Liver (tissue), 9 donors: Measurements from ENCODE around the gene NT5M. TPM values are rescaled to one million over a fixed set of nuclear protein-coding genes. Genes with fewer than 3 reads are reported as not detected.

ENCODE experiments used
- DNase-seq: peaks from one replicate; pipeline ENCODE4 v3.0.0-alpha.2; 2017; ENCODE audit warnings: low spot score
- H3K27ac ChIP-seq, 2 donors: one replicate each; pipeline ENCODE4 v1.7.0; 2013; ENCODE audit warnings: inconsistent platforms in 2 of 2, low read length in 2 of 2, control low read depth in 1 of 2, low read depth in 1 of 2, mild to moderate bottlenecking in 1 of 2
- H3K27me3 ChIP-seq, 4 donors: one replicate each; pipeline versions ENCODE4 v1.6.1 to v1.7.0; 2013; ENCODE audit warnings: low read length in 3 of 4, inconsistent platforms in 1 of 4, mild to moderate bottlenecking in 1 of 4, moderate library complexity in 1 of 4; ENCODE audit not compliant: control insufficient read depth in 4 of 4, insufficient read depth in 4 of 4
- H3K36me3 ChIP-seq, 4 donors: one replicate each; pipeline versions ENCODE4 v1.6.1 to v1.7.0; 2013; ENCODE audit warnings: low read length in 3 of 4, mild to moderate bottlenecking in 3 of 4, low read depth in 1 of 4, moderate library complexity in 1 of 4; ENCODE audit not compliant: control insufficient read depth in 4 of 4, insufficient read depth in 3 of 4
- H3K4me1 ChIP-seq, 4 donors: one replicate each; pipeline versions ENCODE4 v1.6.1 to v1.7.0; 2013; ENCODE audit warnings: low read length in 3 of 4, mild to moderate bottlenecking in 3 of 4, moderate library complexity in 1 of 4; ENCODE audit not compliant: control insufficient read depth in 4 of 4, insufficient read depth in 4 of 4
- H3K4me3 ChIP-seq, 3 donors: one replicate each; pipeline versions ENCODE4 v1.6.1 to v1.7.0; 2013; ENCODE audit warnings: low read length in 3 of 3, control low read depth in 1 of 3, low read depth in 1 of 3, mild to moderate bottlenecking in 1 of 3
- H3K9ac ChIP-seq, 2 donors: one replicate each; pipeline ENCODE4 v1.7.0; 2013; ENCODE audit warnings: low read length in 2 of 2, mild to moderate bottlenecking in 2 of 2, moderate library complexity in 2 of 2, control low read depth in 1 of 2, low read depth in 1 of 2
- H3K9me3 ChIP-seq, 4 donors: one replicate each; pipeline versions ENCODE4 v1.6.1 to v1.7.0; 2013; ENCODE audit warnings: low read length in 3 of 4; ENCODE audit not compliant: control insufficient read depth in 4 of 4
- ATF3 ChIP-seq: IDR thresholded peaks from 2 replicates; pipeline ENCODE4 v1.6.1; 2016; ENCODE audit warnings: antibody characterized with exemption
- EGR1 ChIP-seq, 2 donors: IDR thresholded peaks; 2 replicates each; pipeline ENCODE4 v1.6.1; 2016 to 2018; ENCODE audit warnings: antibody characterized with exemption in 2 of 2, low read depth in 2 of 2
- FOXA1 ChIP-seq: IDR thresholded peaks from 2 replicates; pipeline ENCODE4 v1.6.1; 2016; ENCODE audit warnings: antibody characterized with exemption
- FOXA2 ChIP-seq: IDR thresholded peaks from 2 replicates; pipeline ENCODE4 v1.6.1; 2016; ENCODE audit warnings: antibody characterized with exemption
- GABPA ChIP-seq, 2 donors: IDR thresholded peaks in 1 of 2; conservative IDR thresholded peaks in 1 of 2; 2 replicates each; pipeline ENCODE4 v1.6.1; 2016; ENCODE audit warnings: antibody characterized with exemption in 2 of 2, mild to moderate bottlenecking in 1 of 2, moderate library complexity in 1 of 2
- HNF4A ChIP-seq, 2 donors: conservative IDR thresholded peaks; 2 replicates each; pipeline ENCODE4 v1.6.1; 2016; ENCODE audit warnings: antibody characterized with exemption in 2 of 2, mild to moderate bottlenecking in 2 of 2
- HNF4G ChIP-seq: IDR thresholded peaks from 2 replicates; pipeline ENCODE4 v1.6.1; 2016; ENCODE audit warnings: antibody characterized with exemption
- JUND ChIP-seq, 2 donors: IDR thresholded peaks; 2 replicates each; pipeline ENCODE4 v1.6.1; 2016; ENCODE audit warnings: antibody characterized with exemption in 2 of 2
- MAX ChIP-seq: IDR thresholded peaks from 2 replicates; pipeline ENCODE4 v1.6.1; 2016; ENCODE audit warnings: antibody characterized with exemption
- NR2F2 ChIP-seq: IDR thresholded peaks from 2 replicates; pipeline ENCODE4 v1.6.1; 2016; ENCODE audit warnings: antibody characterized with exemption
- RAD21 ChIP-seq, 2 donors: IDR thresholded peaks; 2 replicates each; pipeline ENCODE4 v1.6.1; 2016; ENCODE audit warnings: antibody characterized with exemption in 2 of 2, mild to moderate bottlenecking in 2 of 2
- REST ChIP-seq: IDR thresholded peaks from 2 replicates; pipeline ENCODE4 v1.6.1; 2016; ENCODE audit warnings: antibody characterized with exemption, mild to moderate bottlenecking
- RXRA ChIP-seq, 2 donors: IDR thresholded peaks; 2 replicates each; pipeline ENCODE4 v1.6.1; 2017 to 2018; ENCODE audit warnings: antibody characterized with exemption in 2 of 2, mild to moderate bottlenecking in 1 of 2
- SP1 ChIP-seq: IDR thresholded peaks from 2 replicates; pipeline ENCODE4 v1.6.1; 2018; ENCODE audit warnings: antibody characterized with exemption, mild to moderate bottlenecking
- TAF1 ChIP-seq: conservative IDR thresholded peaks from 2 replicates; pipeline ENCODE4 v1.6.1; 2016; ENCODE audit warnings: antibody characterized with exemption, mild to moderate bottlenecking
- YY1 ChIP-seq: IDR thresholded peaks from 2 replicates; pipeline ENCODE4 v1.6.1; 2016; ENCODE audit warnings: antibody characterized with exemption, mild to moderate bottlenecking
- ZBTB33 ChIP-seq: IDR thresholded peaks from 2 replicates; pipeline ENCODE4 v1.6.1; 2016; ENCODE audit warnings: antibody characterized with exemption
- WGBS: extraction: QIAGEN DNeasy Blood & Tissue Kit; methylation state at CpG from one replicate; pipeline ENCODE4 v1.1.7; 2013; 5-methylcytosine and 5-hydroxymethylcytosine counted together
- polyA plus RNA-seq, 2 donors: library from polyadenylated mRNA; stranded (reverse) in 1 of 2; unstranded in 1 of 2; fragments of 200-250 nt in 1 of 2; fragments of >200 nt in 1 of 2; fragmentation: Nextera tagmentation in 1 of 2; extraction: Ambion mirVana in 1 of 2; gene quantifications; one replicate each; pipeline versions ENCODE4 v1.2.1 to v1.2.3, GENCODE V29; 2013 to 2015
- total RNA-seq, 2 donors: library from RNA; depleted of rRNA; stranded (reverse); fragments of >200 nt; gene quantifications; one replicate each; pipeline ENCODE4 v1.2.3, GENCODE V29; 2014
- TF ChIP-seq, protein P1 (sequence below): fragments of 150-350 bp; IDR thresholded peaks from 2 replicates; pipeline ENCODE4 v1.5.1; 2017; ENCODE audit warnings: improper control_type of control experiment, low read depth, low read length; ENCODE audit not compliant: missing input control
- donor health status: healthy.
- donor health status: healthy.
- donor health status: healthy.
- donor health status: healthy.
- donor health status: healthy.

Gene NT5M
- total and polyA plus RNA-seq, 4 donors: 0.42 to 7.9 (median 0.66) TPM

- TF ChIP-seq REST (no peak), JUND (IDR thresholded peaks at IDR 0.05) (no peak)
- Histone ChIP-seq H3K27ac (no peak overlapping the region), H3K4me1 (peaks cover 0 to 1% (median 0%) of the 10 kb centered on the region in 4 donors), H3K27me3 (no peaks in the 10 kb centered on the region), H3K4me3 (no peak overlapping the region), H3K36me3 (no peaks in the 10 kb centered on the region), H3K9me3 (no peaks in the 10 kb centered on the region), H3K9ac (no peak overlapping the region)
- no peak for DNase-seq
- 76% methylated on average over 14 of the region's 14 CpGs for WGBS
Measured at GRCh38 chr17:17349724-17350106, 46.5 kb downstream of the NT5M start.

DNA sequence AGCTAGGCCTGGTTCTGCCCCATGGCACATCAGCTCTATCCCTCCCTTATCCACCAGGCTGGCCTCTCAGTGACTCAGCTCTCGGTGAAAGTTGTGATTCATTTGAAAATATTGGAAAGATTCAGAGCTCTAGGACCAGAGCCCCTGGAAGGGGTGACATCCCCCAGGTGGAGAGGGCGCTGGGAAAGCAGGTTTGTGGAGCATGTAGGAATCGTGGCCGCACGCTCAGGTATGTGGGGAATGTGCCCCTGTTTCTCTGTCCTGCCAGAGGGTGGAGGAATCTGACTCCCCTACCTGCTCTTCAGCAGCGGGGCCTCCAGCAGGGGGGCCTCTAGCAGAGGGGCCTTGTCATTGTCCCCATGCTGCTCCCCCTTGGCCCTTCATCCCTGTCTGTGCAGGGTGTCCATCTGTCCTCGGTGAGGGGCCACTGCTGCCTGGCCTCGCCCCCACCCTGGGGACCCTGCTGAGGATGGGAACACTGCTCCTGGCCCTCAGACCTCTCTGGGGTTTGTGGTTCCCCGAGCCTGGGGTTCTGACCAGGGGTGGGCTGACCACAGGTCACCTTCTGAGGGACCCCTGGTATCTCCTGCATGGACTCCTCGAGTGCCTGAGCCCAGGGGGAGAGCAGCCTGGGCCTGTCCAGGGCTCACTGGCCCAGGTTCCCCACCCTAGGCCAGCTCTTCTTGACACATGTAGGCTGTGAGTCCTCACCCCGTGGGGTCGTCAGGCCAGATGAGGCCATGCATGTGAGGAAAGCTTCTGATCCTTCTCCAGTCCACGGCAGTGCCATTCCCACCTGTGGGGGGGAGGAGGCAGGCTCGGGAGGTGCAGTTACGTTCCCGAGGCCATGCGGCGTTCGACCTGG lies 47.5 kb downstream of the NT5M start:
- no peaks in the 10 kb centered on the region for H3K36me3 ChIP-seq
- H3K4me1 ChIP-seq: peaks cover 0 to 1% (median 0%) of the 10 kb centered on the region in 4 donors
- no peak overlapping the region for H3K4me3 ChIP-seq
- no peak for DNase-seq
- no peak overlapping the region for H3K9ac ChIP-seq
- no peaks in the 10 kb centered on the region for H3K27me3 ChIP-seq
- H3K27ac ChIP-seq: no peak overlapping the region
- TF ChIP-seq, protein P1, sequence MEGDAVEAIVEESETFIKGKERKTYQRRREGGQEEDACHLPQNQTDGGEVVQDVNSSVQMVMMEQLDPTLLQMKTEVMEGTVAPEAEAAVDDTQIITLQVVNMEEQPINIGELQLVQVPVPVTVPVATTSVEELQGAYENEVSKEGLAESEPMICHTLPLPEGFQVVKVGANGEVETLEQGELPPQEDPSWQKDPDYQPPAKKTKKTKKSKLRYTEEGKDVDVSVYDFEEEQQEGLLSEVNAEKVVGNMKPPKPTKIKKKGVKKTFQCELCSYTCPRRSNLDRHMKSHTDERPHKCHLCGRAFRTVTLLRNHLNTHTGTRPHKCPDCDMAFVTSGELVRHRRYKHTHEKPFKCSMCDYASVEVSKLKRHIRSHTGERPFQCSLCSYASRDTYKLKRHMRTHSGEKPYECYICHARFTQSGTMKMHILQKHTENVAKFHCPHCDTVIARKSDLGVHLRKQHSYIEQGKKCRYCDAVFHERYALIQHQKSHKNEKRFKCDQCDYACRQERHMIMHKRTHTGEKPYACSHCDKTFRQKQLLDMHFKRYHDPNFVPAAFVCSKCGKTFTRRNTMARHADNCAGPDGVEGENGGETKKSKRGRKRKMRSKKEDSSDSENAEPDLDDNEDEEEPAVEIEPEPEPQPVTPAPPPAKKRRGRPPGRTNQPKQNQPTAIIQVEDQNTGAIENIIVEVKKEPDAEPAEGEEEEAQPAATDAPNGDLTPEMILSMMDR: no peak
- TF ChIP-seq REST (no peak), NR2F2 (no peak), FOXA2 (no peak), ZBTB33 (no peak), ATF3 (no peak), HNF4G (no peak), MAX (no peak), HNF4A (conservative IDR thresholded peaks at IDR 0.05) (no peak), TAF1 (no peak), RAD21 (IDR thresholded peaks at IDR 0.05) (no peak), SP1 (no peak), YY1 (no peak), RXRA (IDR thresholded peaks at IDR 0.05) (no peak), EGR1 (IDR thresholded peaks at IDR 0.05; ENCODE audit: low read depth in 2 of 2) (no peak), GABPA (IDR thresholded peaks at IDR 0.05 in 1 of 2, conservative IDR thresholded peaks at IDR 0.05 in 1 of 2) (no peak), JUND (IDR thresholded peaks at IDR 0.05) (no peak), FOXA1 (no peak)
- 90% methylated on average over 19 of the region's 19 CpGs for WGBS
- H3K9me3 ChIP-seq: no peaks in the 10 kb centered on the region
